ENCODE results near the gene B3GAT2.

B3GAT2 gene

DNA sequence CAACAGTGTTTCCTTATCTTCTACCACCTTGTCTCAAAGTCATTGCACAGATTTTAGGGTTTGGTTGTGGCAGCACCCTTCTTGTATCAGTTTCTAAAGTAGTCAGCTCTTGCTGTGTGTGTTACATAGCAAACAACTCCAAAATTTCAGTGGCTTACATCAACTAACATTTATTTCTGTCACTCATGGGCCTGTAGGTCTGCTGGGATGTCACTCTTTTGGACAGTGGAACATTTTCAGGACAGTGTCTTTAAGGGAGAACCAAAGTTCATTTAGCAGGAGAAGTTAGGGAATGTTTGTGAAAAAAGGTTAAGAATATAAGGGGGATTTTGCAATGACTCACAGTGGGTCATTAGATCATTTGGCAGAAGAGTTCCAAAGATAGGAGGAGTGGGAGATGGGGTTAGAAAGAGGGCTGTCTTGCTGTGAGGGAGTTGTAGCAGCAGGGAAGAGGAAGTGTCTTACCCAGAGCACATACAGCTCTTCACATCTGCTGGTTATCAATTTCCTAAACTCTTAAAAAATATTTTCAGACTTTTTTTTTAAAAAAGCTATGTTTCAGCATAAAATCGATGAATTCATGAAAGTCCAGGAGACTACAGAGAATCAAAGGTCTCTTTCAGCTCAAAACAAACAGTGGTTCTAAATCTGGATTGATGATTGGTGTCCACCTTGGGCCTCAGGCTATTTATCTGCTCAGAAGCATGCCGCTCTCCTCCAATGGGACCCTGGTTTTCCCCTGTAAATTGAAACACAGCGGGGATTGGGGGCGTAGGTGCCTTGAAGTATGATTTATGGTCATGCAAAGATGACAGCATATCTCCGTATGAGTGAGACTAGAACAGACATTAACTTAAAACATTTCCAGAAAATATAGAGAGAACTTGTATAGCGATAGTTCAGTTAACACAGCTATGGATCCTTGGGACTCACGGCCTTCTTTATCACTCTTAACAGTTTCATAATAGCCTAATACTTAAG is 117.3 kb downstream of the B3GAT2 start:
- DNase-seq: no peak

DNA sequence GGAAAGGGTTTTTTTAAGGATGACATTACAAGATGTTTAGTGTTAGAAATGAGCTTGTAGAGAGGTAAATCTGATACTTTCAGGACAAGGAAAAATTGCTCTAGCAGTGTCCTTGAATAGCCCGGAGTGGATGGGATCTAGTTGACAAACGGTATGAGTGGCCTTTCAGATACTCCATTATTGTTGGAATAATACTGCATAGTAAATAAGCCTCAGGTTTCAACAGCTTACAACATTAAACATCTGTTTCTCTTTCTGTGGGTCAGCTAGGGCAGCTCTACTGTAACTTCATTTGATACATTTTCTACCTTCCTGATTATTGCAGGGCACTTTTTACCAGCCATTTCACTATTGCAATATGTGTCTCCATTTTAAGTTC is 118.0 kb downstream of the B3GAT2 start:
- no peak for DNase-seq

DNA sequence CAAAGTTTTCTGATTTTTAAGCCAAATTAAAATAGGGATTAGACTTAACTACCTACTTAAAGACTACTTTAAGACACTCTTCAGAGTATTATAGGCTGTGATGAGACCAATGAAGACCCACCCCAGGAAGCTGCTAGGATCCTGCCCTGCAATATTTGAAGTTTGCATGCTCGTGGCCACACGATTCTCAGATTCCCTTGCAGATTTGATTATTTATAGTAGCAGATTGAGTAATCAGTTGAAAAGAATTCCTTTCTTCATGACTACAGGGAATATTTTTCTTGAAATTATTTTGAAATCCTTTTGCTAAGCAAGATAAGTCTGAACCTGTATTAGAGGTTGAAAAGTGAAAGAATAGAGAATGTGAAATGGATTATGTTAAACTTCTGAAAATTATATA is 122.3 kb downstream of the B3GAT2 start:
- no peak for DNase-seq

DNA sequence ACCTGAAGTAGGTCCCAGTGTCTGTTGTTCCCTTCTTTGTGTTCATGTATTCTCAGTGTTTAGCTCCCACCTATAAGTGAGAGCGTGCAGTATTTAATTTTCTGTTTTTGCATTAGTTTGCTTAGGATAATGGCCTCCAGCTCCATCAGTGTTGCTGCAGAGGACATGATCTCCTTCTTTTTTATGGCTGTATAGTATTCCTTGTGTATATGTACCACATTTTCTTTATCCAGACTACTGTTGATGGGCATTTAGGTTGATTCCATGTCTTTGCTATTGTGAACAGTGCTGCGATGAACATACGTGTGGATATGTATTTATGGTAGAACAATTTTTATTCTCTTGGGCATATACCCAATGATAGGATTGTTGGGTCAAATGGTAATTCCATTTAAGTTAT is 125.4 kb downstream of the B3GAT2 start:
- no peak for DNase-seq

DNA sequence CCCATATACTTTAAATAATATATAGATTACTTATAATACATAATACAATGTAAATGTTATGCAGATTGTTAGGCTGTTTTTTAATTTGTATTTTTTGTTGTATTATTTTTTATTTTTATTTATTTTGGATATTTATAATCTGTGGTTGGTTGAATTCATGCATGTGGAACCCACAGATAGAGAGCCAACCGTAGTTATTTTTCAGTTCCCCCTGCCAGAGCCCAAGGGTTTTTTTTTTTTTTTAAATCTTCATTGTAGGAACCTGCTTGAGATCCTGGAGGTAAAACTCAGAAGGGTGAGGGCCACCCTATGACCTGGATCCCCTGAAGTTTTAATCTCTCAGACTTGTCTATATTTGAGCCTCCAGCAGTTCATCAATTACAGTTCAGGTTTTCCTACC is 133.2 kb downstream of the B3GAT2 start:
- DNase-seq: no peak

DNA sequence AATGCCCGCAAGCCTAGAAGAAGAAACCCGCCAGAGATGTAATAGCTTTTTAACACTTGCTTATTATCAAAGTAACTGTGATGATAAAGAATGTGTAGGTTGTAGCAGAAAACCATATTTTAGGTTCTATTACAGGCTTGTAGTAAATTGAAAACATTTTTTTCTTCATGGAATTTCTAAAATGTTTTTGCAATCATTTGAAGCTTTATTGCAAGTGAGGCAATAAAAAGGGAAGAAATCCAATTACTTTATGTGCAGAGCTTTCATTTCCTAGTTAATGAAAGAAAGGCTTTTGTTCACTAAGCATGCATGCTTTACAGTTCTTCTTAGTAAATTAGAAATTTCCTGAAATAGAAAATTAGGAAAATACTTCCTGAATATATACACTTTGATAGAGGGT is 135.1 kb downstream of the B3GAT2 start:
- DNase-seq: no peak

DNA sequence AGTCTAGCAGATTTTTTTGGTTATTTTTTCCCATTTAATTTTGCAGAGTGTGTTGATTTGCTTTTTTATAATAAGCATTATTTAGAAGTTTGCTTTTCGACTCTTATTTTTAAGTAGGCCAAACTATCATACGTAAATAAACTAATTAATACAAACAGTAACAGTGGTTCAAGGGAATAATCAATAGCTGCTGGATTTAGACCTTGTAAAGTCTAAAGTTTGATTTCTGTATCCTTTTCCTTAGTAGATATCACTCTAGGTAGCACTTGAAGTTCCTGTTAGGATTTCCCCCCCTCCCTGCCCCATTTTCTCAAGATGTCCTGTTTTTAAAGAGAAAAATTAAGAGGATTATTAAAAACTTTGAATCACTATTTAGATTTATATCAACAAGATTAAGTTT is 136.1 kb downstream of the B3GAT2 start:
- no peak for DNase-seq

DNA sequence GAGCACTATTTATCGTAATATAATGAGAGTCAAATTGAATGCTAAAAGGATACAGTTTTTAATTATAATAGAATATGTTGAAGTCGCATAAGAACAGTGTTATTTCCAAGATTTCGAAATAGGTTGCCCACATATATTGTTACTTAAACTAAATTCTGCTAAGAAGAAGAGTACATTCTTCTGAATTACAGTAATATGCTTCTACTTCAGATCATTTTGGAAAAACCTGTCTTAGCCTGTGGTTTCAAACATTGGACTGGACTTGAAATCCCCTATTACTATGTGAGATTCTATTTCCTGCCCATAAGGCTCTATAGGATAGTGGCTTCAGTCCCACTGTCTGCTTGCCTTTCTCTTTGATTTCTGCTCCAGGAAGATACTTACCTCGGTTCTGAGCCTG is 137.2 kb downstream of the B3GAT2 start:
- no peak for DNase-seq

DNA sequence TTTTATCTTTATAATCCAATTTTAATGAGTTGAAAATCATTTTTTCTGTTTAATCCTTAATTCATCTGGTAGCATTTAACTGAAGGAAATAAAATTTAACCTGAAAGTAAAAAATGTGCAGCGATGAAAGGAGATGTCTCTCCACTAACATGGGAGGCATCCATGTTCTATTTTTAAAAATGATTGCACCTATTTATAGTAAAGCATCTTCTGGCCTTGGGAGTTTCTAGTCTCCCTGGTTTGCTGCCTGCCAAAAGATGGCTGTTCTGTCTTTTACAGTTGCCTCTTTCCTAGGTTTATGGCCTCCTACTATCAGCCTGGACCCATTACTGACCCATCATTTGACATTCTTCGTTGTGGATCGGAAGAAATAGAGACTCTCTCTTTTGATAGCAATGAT is 143.0 kb downstream of the B3GAT2 start:
- no peak for DNase-seq

DNA sequence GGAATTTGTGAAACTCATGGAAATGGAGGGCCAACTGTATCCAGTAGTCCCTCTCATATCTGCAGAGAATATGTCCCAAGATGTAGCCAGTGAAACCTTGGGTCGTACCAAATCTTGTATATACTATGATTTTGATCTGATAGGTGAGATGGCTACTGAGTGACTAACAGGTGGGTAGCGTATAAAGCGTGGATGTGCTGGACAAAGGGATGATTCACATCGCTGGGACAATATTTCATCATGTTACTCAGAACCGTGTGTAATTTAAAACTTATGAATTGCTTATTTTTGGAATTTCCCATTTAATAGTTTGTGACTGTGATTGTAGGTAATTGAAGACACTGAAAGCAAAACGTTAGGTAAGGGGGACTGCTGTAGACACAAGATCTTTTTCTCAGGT is 145.1 kb downstream of the B3GAT2 start:
- no peak for DNase-seq
